Measurements from ENCODE around the gene RPRD2. TPM values are rescaled to one million over a fixed set of nuclear protein-coding genes. Genes with fewer than 3 reads are reported as not detected.

Gene RPRD2
- total and polyA plus RNA-seq, 2 of the 4 experiments (the other 2 are of a cell fraction), result 3.9 to 11.6 TPM

- H3K9me3 ChIP-seq (ENCODE audit: control insufficient read depth, insufficient read depth, low read length), result no peaks in the 10 kb centered on the region
- no peak overlapping the region for H3K4me2 ChIP-seq (ENCODE audit: low read depth, low read length)
- no peak overlapping the region for H2AFZ ChIP-seq (replicated peaks; ENCODE audit: low read length, poor library complexity)
- H4K8ac ChIP-seq (ENCODE audit: low read depth in 2 of 2, low read length in 2 of 2), result no peak overlapping the region
- H2BK120ac ChIP-seq (ENCODE audit: low read depth, low read length), result no peak overlapping the region
- TF ChIP-seq POLR2A (IDR thresholded peaks at IDR 0.05; ENCODE audit: low read depth, low read length) (no peak), USF2 (IDR thresholded peaks at IDR 0.05; ENCODE audit: low read depth, low read length) (no peak), SMC3 (IDR thresholded peaks at IDR 0.05; ENCODE audit: low read depth, low read length) (no peak), CTCF (conservative IDR thresholded peaks at IDR 0.05; ENCODE audit: low read depth, low read length) (no peak), RFX5 (IDR thresholded peaks at IDR 0.05; ENCODE audit: low read depth, low read length) (no peak), BHLHE40 (IDR thresholded peaks at IDR 0.05; ENCODE audit: low read depth, low read length) (no peak), MAZ (IDR thresholded peaks at IDR 0.05; ENCODE audit: borderline replicate concordance, low read depth, low read length) (no peak), MAFK (IDR thresholded peaks at IDR 0.05; ENCODE audit: low read depth, low read length) (no peak), ELK1 (IDR thresholded peaks at IDR 0.05; ENCODE audit: borderline replicate concordance, low read depth, low read length) (no peak), RCOR1 (IDR thresholded peaks at IDR 0.05; ENCODE audit: insufficient replicate concordance, low read length) (no peak), CHD1 (IDR thresholded peaks at IDR 0.05; ENCODE audit: low read depth, low read length) (no peak), CEBPB (IDR thresholded peaks at IDR 0.05; ENCODE audit: low read depth, low read length) (no peak), NFE2L2 (IDR thresholded peaks at IDR 0.05; ENCODE audit: low read depth, low read length) (no peak), MXI1 (IDR thresholded peaks at IDR 0.05; ENCODE audit: borderline replicate concordance, low read depth, low read length) (no peak), FOS (IDR thresholded peaks at IDR 0.05; ENCODE audit: low read depth, low read length) (no peak), RAD21 (IDR thresholded peaks at IDR 0.05; ENCODE audit: low read length) (no peak)
- no peak overlapping the region for H3K56ac ChIP-seq (ENCODE audit: extremely low read depth, insufficient read depth, low read length)
- H3K18ac ChIP-seq (ENCODE audit: low read depth, low read length), result no peak overlapping the region
- no peaks in the 10 kb centered on the region for H3K4me1 ChIP-seq (ENCODE audit: control insufficient read depth, insufficient read depth, low read length)
- intact Hi-C loops (cut with micrococcal nuclease) (no loop called here), in situ Hi-C loops (cut with MboI; ENCODE audit: low sequenced_read_pairs) (no loop called here), dilution Hi-C loops (cut with HindIII; ENCODE audit: low sequenced_read_pairs, unreplicated experiment) (no loop called here)
- H4K91ac ChIP-seq (ENCODE audit: insufficient read depth, low read depth, low read length), result no peak overlapping the region
- ATAC-seq (ENCODE audit: low read depth), result no peak
- no peak overlapping the region for H3K4ac ChIP-seq (ENCODE audit: low read depth, low read length)
- no peak overlapping the region for H2BK5ac ChIP-seq (ENCODE audit: low read depth, low read length, poor library complexity, severe bottlenecking)
- H3K27ac ChIP-seq (ENCODE audit: insufficient read depth, low read length), result no peak overlapping the region
- BruUV-seq (replicated peaks), result no TSS peak
- ChIA-PET POLR2A (ENCODE audit: unreplicated experiment) (no interaction called here), CTCF (no interaction called here)
- no CpG with 5 or more reads among the region's 1 CpG for WGBS, 2 experiments (ENCODE audit: extremely low coverage in 2 of 2, insufficient read length in 1 of 2)
- no peak overlapping the region for H4K5ac ChIP-seq (ENCODE audit: low read depth, low read length)
- no peak overlapping the region for H2BK15ac ChIP-seq (ENCODE audit: low read depth, low read length)
- no peak overlapping the region for H3K9ac ChIP-seq (ENCODE audit: low read depth, low read length)
- 0 out of 2 replicates have a peak, but pooled peaks cover 4% of the 10 kb centered on the region for H3K9me1 ChIP-seq (ENCODE audit: insufficient read depth, low read length)
- H3K23ac ChIP-seq (ENCODE audit: low read depth, low read length), result no peak overlapping the region
- no peak overlapping the region for H3K14ac ChIP-seq (replicated peaks; ENCODE audit: low read depth, low read length)
- DNase-seq, result no peak
- no peak overlapping the region for H2BK20ac ChIP-seq (ENCODE audit: low read depth, low read length)
- H4K20me1 ChIP-seq (ENCODE audit: insufficient read depth, low read length), result no peaks in the 10 kb centered on the region; the same call in 1 of the 2 replicates
- peaks cover 35% of the 10 kb centered on the region for H3K36me3 ChIP-seq (ENCODE audit: control insufficient read depth, insufficient read depth, low read length)
- H3K27me3 ChIP-seq (ENCODE audit: control insufficient read depth, insufficient read depth, low read length), result no peaks in the 10 kb centered on the region
- no peak overlapping the region for H3K4me3 ChIP-seq (ENCODE audit: insufficient read depth, low read depth, low read length)
- no peak overlapping the region for H2AK5ac ChIP-seq (ENCODE audit: low read depth, low read length)
- H3K79me1 ChIP-seq (ENCODE audit: low read depth in 1 of 2, low read length in 2 of 2), result peaks cover 0 to 3% of the 10 kb centered on the region in 2 experiments; a peak in 2 of 4 replicates
- H2AK9ac ChIP-seq (replicated peaks; ENCODE audit: low read depth, low read length, poor library complexity), result no peak overlapping the region
These were observed 105.3 kb downstream of the RPRD2 start for GRCh38 chr1:150469291-150469690.

Data from IMR-90 (cell line).